Prostate gland (tissue), 2 donors: Measurements from ENCODE around the gene TIMP4. TPM values are rescaled to one million over a fixed set of nuclear protein-coding genes. Genes with fewer than 3 reads are reported as not detected.

Experiments
- DNase-seq: peaks from one replicate; pipeline ENCODE4 v3.0.0-alpha.2; 2019; ENCODE audit warnings: low spot score
- H3K27ac ChIP-seq, 2 donors: fragments of 200-600 bp; sonication (generic); 2 replicates each; pipeline ENCODE4 v1.5.1; 2017 to 2019
- H3K27me3 ChIP-seq: fragments of 200-600 bp; sonication (generic); replicated peaks from 2 replicates; pipeline ENCODE4 v1.5.1; 2019; ENCODE audit not compliant: insufficient read depth
- H3K36me3 ChIP-seq, 2 donors: fragments of 200-600 bp; sonication (generic); 1 replicate in 1 of 2; 2 replicates in 1 of 2; pipeline versions ENCODE4 v1.5.1 to v1.8.1; 2017 to 2019
- H3K4me1 ChIP-seq: fragments of 200-600 bp; sonication (generic); replicated peaks from 2 replicates; pipeline ENCODE4 v1.5.1; 2019
- H3K4me3 ChIP-seq, 2 donors: fragments of 200-600 bp; sonication (generic); 2 replicates each; pipeline ENCODE4 v1.5.1; 2017 to 2019
- H3K9me3 ChIP-seq: fragments of 200-600 bp; sonication (generic); 2 replicates; pipeline ENCODE4 v1.5.1; 2017
- POLR2A ChIP-seq: fragments of 450-650 bp; IDR thresholded peaks from one replicate; pipeline ENCODE4 v1.6.1; 2016; ENCODE audit warnings: antibody characterized with exemption, mild to moderate bottlenecking
- POLR2AphosphoS5 ChIP-seq: sonication (generic); formaldehyde crosslinking; IDR thresholded peaks from one replicate; pipeline ENCODE4 v1.6.1; 2017; ENCODE audit warnings: antibody characterized with exemption
- WGBS: methylation state at CpG from one replicate; pipeline ENCODE4 v1.1.5; 2018; 5-methylcytosine and 5-hydroxymethylcytosine counted together
- intact Hi-C: fragments of 100-400 bp; cut with DNase I; formaldehyde crosslinking; loops from one replicate; pipeline ENCODE4 v1.14.2; 2022
- total RNA-seq, 2 donors: library from RNA; depleted of rRNA; stranded (reverse); fragments of >200 nt; gene quantifications; one replicate each; pipeline ENCODE4 v1.1.0, GENCODE V29; 2016
- TF ChIP-seq, protein P1 (sequence below), 4 experiments: fragments of 200-600 bp in 2 of 4; fragments of 450-650 bp in 2 of 4; sonication (generic) in 2 of 4; IDR thresholded peaks; 1 replicate in 3 of 4; 2 replicates in 1 of 4; pipeline ENCODE4 v1.5.1; 2016 to 2019; ENCODE audit warnings: antibody characterized with exemption in 4 of 4, mild to moderate bottlenecking in 2 of 4, moderate library complexity in 2 of 4

Gene TIMP4
- 1 to 10 TPM; 5.6 to 9.7 TPM for total RNA-seq

DNA sequence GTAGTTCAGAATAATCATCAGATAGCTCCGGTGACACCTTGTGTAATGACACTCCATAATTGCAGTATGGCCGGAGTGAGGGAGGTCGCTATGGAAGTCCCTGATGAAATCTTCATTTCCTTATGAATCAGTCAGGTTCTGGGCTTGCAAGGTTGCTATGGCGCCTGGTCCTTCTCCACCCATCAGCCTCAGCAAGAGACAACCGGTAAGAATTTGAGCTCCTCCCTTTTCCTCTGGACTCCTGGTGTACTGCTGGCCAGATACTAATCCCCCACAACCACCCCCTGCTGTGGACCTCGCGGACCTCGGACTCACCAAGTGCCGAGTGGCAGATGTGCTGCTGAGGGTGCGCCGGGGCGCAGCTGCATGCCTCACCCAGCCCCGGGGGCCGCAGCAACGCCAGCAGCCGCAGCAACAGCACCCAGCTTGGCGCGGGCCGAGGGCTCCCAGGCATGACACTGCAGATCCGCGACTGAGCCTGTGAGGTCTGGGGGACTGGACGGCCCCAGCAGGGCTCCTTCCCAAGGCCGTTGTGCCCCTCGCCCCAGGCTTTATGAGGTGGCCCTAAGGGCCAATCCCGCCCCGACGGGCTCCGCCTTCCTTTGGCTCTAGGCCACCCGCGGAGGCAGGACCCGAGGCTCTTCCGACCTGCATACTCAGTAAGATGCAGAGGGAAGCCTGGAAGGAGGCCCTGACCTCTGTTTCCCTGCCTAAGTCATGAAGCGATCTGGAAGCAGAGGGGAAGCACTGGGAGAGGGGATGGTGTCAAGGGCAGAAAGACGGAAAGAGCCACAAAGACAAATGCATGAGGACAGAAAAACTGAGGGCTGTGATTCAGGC, at the start of gene TIMP4:
TIMP4 (minus strand) TSS at position 526 of the 840 bp plus-strand sequence; CDS start at position 454, 72 bp downstream.
- WGBS = 14% methylated on average over 27 of the region's 34 CpGs

DNA sequence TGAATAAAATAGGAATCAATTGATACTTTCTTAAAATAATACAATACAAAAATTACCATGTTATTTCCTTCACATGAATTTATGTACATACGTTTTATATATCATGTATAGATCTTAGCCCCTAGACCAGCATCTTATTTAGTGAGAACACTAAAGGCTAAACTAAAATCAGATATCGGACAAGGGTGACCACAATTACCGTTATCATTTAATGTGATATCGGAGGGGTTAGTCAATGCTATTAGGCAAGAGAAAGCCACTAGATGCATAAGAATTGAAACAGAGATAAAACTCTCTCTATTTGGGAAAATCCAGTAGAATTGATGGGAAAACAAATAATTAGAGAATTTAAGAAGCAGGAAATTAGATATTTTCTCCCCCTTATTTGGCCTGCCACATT, 46.5 kb upstream of the TIMP4 start:
- TF ChIP-seq POLR2AphosphoS5 = no peak
- TF ChIP-seq, protein P1, sequence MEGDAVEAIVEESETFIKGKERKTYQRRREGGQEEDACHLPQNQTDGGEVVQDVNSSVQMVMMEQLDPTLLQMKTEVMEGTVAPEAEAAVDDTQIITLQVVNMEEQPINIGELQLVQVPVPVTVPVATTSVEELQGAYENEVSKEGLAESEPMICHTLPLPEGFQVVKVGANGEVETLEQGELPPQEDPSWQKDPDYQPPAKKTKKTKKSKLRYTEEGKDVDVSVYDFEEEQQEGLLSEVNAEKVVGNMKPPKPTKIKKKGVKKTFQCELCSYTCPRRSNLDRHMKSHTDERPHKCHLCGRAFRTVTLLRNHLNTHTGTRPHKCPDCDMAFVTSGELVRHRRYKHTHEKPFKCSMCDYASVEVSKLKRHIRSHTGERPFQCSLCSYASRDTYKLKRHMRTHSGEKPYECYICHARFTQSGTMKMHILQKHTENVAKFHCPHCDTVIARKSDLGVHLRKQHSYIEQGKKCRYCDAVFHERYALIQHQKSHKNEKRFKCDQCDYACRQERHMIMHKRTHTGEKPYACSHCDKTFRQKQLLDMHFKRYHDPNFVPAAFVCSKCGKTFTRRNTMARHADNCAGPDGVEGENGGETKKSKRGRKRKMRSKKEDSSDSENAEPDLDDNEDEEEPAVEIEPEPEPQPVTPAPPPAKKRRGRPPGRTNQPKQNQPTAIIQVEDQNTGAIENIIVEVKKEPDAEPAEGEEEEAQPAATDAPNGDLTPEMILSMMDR (IDR thresholded peaks at IDR 0.05) = no peak
- TF ChIP-seq POLR2A = no peak
- H3K4me1 ChIP-seq = no peaks in the 10 kb centered on the region
- intact Hi-C loops = no loop called here
- no peak overlapping the region for H3K27ac ChIP-seq
- no peaks in the 10 kb centered on the region for H3K9me3 ChIP-seq
- H3K36me3 ChIP-seq = no peaks in the 10 kb centered on the region
- no peak overlapping the region for H3K4me3 ChIP-seq
- 96% methylated on average over 4 of the region's 4 CpGs for WGBS
- H3K27me3 ChIP-seq = no peaks in the 10 kb centered on the region
- no peak for DNase-seq

More for the DNA sequence above, at the start of gene TIMP4:
- Histone ChIP-seq H3K36me3 (no peaks in the 10 kb centered on the region), H3K9me3 (no peaks in the 10 kb centered on the region), H3K4me1 (no peaks in the 10 kb centered on the region), H3K27ac (peak within 1 kb of the TSS in 1 of 2 donors; percentile 6), H3K27me3 (no peaks in the 10 kb centered on the region), H3K4me3 (peak within 1 kb of the TSS; percentile 25 to 30)
- no peak for TF ChIP-seq POLR2AphosphoS5
- TF ChIP-seq, protein P1 (IDR thresholded peaks at IDR 0.05) = no peak
- TF ChIP-seq POLR2A = no peak
- intact Hi-C loops = no loop called here
- no peak for DNase-seq

DNA sequence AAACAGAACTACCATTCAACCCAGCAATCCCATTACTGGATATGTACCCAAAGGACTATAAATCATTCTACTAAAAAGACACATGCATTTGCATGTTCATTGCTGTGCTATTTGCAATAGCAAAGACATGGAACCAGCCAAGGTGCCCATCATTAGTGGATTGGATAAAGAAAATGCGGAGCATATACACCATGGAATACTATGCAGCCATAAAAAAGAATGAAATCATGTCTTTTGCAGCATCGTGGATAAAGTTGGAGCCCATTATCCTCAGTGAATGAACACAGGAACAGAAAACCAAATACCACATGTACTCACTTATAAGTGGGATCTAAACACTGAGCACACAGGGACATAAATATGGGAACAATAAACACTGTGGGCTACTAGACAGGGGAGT, 43.1 kb upstream of the TIMP4 start:
- 92% methylated on average over 2 of the region's 2 CpGs for WGBS
- Histone ChIP-seq H3K9me3 (no peaks in the 10 kb centered on the region), H3K36me3 (no peaks in the 10 kb centered on the region), H3K4me3 (no peak overlapping the region), H3K27me3 (no peaks in the 10 kb centered on the region), H3K4me1 (no peaks in the 10 kb centered on the region), H3K27ac (no peak overlapping the region)
- intact Hi-C loops = no loop called here
- TF ChIP-seq POLR2AphosphoS5 = no peak
- no peak for TF ChIP-seq POLR2A
- TF ChIP-seq, protein P1 (IDR thresholded peaks at IDR 0.05) = no peak
- no peak for DNase-seq

DNA sequence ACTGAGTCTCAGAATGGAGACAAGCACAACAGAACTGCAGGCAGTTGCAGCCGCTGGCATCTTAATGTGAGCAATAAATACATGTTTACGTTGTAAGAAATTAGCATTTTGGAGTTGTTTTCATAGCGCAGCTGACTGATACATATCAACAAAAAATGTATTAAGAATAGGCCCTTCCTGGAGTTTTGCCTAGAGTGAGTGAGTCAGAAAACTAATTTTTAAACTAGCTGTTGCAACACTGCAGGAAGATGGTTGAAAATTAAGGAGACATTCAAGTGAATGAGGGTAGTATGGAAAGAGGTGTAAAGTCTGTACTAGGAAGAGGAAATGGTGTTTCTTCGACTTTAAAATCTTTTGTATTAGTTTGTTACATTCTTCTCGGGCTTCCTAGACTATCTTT, 39.6 kb upstream of the TIMP4 start:
- no peaks in the 10 kb centered on the region for H3K36me3 ChIP-seq
- no peaks in the 10 kb centered on the region for H3K4me1 ChIP-seq
- WGBS = 77% methylated on average over 5 of the region's 5 CpGs
- intact Hi-C loops = no loop called here
- no peak for DNase-seq
- H3K27ac ChIP-seq = no peak overlapping the region
- H3K27me3 ChIP-seq = no peaks in the 10 kb centered on the region
- H3K4me3 ChIP-seq = no peak overlapping the region
- TF ChIP-seq POLR2A = no peak
- TF ChIP-seq, protein P1 (IDR thresholded peaks at IDR 0.05) = no peak
- no peak for TF ChIP-seq POLR2AphosphoS5
- H3K9me3 ChIP-seq = no peaks in the 10 kb centered on the region

DNA sequence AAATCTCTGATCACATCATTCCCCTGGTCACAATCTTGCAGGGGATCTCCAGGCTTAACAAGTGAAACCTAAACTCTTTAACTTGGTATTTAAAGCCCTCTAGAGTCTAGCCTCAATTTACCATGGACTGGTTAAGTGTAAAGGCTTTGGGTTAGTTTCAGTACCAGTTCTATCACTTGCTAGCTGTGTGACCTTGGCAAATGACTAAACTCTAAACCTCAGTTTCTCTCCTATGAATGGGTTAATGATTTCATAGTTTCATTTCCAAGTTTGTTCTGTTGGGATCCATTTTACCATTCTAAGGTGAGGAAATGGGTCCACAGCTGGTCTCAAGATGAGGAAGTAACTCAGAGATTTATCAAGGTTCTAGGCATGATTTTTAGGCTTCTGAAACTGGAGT, 38.8 kb upstream of the TIMP4 start:
- Histone ChIP-seq H3K4me3 (no peak overlapping the region), H3K27ac (no peak overlapping the region)

More for the DNA sequence above, 38.8 kb upstream of the TIMP4 start:
- TF ChIP-seq, protein P1 (IDR thresholded peaks at IDR 0.05) = no peak
- H3K27me3 ChIP-seq = no peaks in the 10 kb centered on the region
- H3K36me3 ChIP-seq = no peaks in the 10 kb centered on the region
- H3K9me3 ChIP-seq = no peaks in the 10 kb centered on the region
- no peak for DNase-seq
- intact Hi-C loops = no loop called here
- no peaks in the 10 kb centered on the region for H3K4me1 ChIP-seq
